ENCODE measurements around the gene TBCD. TPM values are rescaled to one million over a fixed set of nuclear protein-coding genes. Genes with fewer than 3 reads are reported as not detected.

The TBCD gene
- total and polyA plus RNA-seq, 9 of the 15 experiments (the other 6 are each of a cell fraction or from before 2014, with no cell fraction given): 8.9 to 98.5 (median 28.0) TPM

DNA sequence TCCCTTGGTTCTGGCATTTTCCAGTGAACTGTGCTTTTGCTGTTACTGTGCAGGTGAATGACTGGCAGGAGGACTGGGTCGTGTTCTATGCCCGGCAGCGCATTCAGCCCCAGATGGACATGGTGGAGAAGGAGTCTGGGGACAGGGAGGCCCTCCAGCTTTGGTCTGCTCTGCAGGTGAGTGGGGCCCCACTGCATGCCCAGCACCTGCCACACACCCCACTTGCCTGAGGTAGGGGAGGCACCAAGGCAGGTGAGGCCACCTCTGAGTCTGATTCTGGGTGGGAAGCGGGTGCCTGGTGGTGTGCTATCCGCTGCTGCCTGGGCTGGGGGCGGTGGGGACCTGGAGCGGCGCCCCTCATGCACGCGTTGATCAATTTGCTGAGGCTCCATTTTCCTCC is 25.4 kb upstream of the TBCD start:
- H3K9me3 ChIP-seq (replicated peaks; ENCODE audit: control insufficient read depth, insufficient read depth, low read depth, low read length): no peaks in the 10 kb centered on the region
- H3K4me2 ChIP-seq (ENCODE audit: insufficient read depth, low read length): no peak overlapping the region
- no TSS peak for BruUV-seq (replicated peaks)
- WGBS (ENCODE audit: insufficient coverage, low coverage, missing lambda C conversion rate): 98% methylated on average over 10 of the region's 10 CpGs
- H3K9ac ChIP-seq (ENCODE audit: insufficient read depth in 1 of 2, low read depth in 2 of 2, low read length in 2 of 2): no peak overlapping the region
- H4K20me1 ChIP-seq (replicated peaks; ENCODE audit: control insufficient read depth, insufficient read depth, low read length): no peaks in the 10 kb centered on the region
- no peaks in the 10 kb centered on the region for H3K27me3 ChIP-seq (ENCODE audit: control insufficient read depth in 2 of 2, insufficient read depth in 2 of 2, low read length in 2 of 2)
- H3K9me1 ChIP-seq (ENCODE audit: control insufficient read depth, insufficient read depth, low read length): no peaks in the 10 kb centered on the region
- intact Hi-C loops (cut with micrococcal nuclease) (no loop called here), in situ Hi-C loops (cut with MboI) (no loop called here)
- FAIRE-seq: no peak
- no peak overlapping the region for H3K4me3 ChIP-seq
- ATAC-seq: no peak
- CTCF ChIA-PET (ENCODE audit: low intra/inter-chr PET ratio): no interaction called here
- no peaks in the 10 kb centered on the region for H3K79me2 ChIP-seq (ENCODE audit: control insufficient read depth, insufficient read depth, low read length)
- no peak overlapping the region for H2AFZ ChIP-seq (ENCODE audit: low read depth, low read length)
- TF ChIP-seq, protein P1, sequence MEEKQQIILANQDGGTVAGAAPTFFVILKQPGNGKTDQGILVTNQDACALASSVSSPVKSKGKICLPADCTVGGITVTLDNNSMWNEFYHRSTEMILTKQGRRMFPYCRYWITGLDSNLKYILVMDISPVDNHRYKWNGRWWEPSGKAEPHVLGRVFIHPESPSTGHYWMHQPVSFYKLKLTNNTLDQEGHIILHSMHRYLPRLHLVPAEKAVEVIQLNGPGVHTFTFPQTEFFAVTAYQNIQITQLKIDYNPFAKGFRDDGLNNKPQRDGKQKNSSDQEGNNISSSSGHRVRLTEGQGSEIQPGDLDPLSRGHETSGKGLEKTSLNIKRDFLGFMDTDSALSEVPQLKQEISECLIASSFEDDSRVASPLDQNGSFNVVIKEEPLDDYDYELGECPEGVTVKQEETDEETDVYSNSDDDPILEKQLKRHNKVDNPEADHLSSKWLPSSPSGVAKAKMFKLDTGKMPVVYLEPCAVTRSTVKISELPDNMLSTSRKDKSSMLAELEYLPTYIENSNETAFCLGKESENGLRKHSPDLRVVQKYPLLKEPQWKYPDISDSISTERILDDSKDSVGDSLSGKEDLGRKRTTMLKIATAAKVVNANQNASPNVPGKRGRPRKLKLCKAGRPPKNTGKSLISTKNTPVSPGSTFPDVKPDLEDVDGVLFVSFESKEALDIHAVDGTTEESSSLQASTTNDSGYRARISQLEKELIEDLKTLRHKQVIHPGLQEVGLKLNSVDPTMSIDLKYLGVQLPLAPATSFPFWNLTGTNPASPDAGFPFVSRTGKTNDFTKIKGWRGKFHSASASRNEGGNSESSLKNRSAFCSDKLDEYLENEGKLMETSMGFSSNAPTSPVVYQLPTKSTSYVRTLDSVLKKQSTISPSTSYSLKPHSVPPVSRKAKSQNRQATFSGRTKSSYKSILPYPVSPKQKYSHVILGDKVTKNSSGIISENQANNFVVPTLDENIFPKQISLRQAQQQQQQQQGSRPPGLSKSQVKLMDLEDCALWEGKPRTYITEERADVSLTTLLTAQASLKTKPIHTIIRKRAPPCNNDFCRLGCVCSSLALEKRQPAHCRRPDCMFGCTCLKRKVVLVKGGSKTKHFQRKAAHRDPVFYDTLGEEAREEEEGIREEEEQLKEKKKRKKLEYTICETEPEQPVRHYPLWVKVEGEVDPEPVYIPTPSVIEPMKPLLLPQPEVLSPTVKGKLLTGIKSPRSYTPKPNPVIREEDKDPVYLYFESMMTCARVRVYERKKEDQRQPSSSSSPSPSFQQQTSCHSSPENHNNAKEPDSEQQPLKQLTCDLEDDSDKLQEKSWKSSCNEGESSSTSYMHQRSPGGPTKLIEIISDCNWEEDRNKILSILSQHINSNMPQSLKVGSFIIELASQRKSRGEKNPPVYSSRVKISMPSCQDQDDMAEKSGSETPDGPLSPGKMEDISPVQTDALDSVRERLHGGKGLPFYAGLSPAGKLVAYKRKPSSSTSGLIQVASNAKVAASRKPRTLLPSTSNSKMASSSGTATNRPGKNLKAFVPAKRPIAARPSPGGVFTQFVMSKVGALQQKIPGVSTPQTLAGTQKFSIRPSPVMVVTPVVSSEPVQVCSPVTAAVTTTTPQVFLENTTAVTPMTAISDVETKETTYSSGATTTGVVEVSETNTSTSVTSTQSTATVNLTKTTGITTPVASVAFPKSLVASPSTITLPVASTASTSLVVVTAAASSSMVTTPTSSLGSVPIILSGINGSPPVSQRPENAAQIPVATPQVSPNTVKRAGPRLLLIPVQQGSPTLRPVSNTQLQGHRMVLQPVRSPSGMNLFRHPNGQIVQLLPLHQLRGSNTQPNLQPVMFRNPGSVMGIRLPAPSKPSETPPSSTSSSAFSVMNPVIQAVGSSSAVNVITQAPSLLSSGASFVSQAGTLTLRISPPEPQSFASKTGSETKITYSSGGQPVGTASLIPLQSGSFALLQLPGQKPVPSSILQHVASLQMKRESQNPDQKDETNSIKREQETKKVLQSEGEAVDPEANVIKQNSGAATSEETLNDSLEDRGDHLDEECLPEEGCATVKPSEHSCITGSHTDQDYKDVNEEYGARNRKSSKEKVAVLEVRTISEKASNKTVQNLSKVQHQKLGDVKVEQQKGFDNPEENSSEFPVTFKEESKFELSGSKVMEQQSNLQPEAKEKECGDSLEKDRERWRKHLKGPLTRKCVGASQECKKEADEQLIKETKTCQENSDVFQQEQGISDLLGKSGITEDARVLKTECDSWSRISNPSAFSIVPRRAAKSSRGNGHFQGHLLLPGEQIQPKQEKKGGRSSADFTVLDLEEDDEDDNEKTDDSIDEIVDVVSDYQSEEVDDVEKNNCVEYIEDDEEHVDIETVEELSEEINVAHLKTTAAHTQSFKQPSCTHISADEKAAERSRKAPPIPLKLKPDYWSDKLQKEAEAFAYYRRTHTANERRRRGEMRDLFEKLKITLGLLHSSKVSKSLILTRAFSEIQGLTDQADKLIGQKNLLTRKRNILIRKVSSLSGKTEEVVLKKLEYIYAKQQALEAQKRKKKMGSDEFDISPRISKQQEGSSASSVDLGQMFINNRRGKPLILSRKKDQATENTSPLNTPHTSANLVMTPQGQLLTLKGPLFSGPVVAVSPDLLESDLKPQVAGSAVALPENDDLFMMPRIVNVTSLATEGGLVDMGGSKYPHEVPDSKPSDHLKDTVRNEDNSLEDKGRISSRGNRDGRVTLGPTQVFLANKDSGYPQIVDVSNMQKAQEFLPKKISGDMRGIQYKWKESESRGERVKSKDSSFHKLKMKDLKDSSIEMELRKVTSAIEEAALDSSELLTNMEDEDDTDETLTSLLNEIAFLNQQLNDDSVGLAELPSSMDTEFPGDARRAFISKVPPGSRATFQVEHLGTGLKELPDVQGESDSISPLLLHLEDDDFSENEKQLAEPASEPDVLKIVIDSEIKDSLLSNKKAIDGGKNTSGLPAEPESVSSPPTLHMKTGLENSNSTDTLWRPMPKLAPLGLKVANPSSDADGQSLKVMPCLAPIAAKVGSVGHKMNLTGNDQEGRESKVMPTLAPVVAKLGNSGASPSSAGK (IDR thresholded peaks at IDR 0.05): no peak
- no peak for TF ChIP-seq NR3C1 (CRISPR knock-in tag; IDR thresholded peaks at IDR 0.05)
- no peak for TF ChIP-seq MECOM (CRISPR knock-in tag; IDR thresholded peaks at IDR 0.05)
- TF ChIP-seq POLR2G (IDR thresholded peaks at IDR 0.05; ENCODE audit: low read depth, low read length): peak; percentile 29; the same call in 1 of the 2 replicates
- no peak for TF ChIP-seq EGR1 (conservative IDR thresholded peaks at IDR 0.05)
- TF ChIP-seq, protein P2, sequence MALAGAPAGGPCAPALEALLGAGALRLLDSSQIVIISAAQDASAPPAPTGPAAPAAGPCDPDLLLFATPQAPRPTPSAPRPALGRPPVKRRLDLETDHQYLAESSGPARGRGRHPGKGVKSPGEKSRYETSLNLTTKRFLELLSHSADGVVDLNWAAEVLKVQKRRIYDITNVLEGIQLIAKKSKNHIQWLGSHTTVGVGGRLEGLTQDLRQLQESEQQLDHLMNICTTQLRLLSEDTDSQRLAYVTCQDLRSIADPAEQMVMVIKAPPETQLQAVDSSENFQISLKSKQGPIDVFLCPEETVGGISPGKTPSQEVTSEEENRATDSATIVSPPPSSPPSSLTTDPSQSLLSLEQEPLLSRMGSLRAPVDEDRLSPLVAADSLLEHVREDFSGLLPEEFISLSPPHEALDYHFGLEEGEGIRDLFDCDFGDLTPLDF (CRISPR knock-in tag; IDR thresholded peaks at IDR 0.05): no peak
- TF ChIP-seq, protein P3, sequence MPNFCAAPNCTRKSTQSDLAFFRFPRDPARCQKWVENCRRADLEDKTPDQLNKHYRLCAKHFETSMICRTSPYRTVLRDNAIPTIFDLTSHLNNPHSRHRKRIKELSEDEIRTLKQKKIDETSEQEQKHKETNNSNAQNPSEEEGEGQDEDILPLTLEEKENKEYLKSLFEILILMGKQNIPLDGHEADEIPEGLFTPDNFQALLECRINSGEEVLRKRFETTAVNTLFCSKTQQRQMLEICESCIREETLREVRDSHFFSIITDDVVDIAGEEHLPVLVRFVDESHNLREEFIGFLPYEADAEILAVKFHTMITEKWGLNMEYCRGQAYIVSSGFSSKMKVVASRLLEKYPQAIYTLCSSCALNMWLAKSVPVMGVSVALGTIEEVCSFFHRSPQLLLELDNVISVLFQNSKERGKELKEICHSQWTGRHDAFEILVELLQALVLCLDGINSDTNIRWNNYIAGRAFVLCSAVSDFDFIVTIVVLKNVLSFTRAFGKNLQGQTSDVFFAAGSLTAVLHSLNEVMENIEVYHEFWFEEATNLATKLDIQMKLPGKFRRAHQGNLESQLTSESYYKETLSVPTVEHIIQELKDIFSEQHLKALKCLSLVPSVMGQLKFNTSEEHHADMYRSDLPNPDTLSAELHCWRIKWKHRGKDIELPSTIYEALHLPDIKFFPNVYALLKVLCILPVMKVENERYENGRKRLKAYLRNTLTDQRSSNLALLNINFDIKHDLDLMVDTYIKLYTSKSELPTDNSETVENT (CRISPR knock-in tag; IDR thresholded peaks at IDR 0.05): no peak
- POLR2A ChIA-PET: interaction anchor here (1.0 to 1.2 kb wide), 2 partner anchors 11 to 13 kb away, joined by 3 to 5 read pairs; no protein-coding TSS in a partner anchor
- no peak for DNase-seq (ENCODE audit: extremely low read depth in 1 of 4, low spot score in 3 of 4)
- peaks cover 0 to 7% of the 10 kb centered on the region in 2 experiments; a peak in 1 of 5 replicates for H3K4me1 ChIP-seq (replicated peaks in 1 of 2; ENCODE audit: control insufficient read depth in 2 of 2, insufficient read depth in 2 of 2, low read length in 2 of 2)
- peaks cover 47% of the 10 kb centered on the region; the same call in 2 of the 3 replicates for H3K36me3 ChIP-seq (ENCODE audit: control insufficient read depth, insufficient read depth, low read length)
- no peak overlapping the region for H3K27ac ChIP-seq (ENCODE audit: extremely low read depth, low read depth, low read length)
